Occipital lobe (tissue), 2 donors: ENCODE data around the gene GRM8. TPM values are rescaled to one million over a fixed set of nuclear protein-coding genes. Genes with fewer than 3 reads are reported as not detected.

Source experiments
- DNase-seq: peaks from one replicate; lab custom pipeline; 2025; lab: John Stamatoyannopoulos, UW
- total RNA-seq: library from RNA; depleted of rRNA; stranded (reverse); fragments of >200 nt; gene quantifications from one replicate; pipeline ENCODE4 v1.2.3, GENCODE V29; 2014

The GRM8 gene
- total RNA-seq, 1 donor from 2014 or later: 3.7 TPM

DNA sequence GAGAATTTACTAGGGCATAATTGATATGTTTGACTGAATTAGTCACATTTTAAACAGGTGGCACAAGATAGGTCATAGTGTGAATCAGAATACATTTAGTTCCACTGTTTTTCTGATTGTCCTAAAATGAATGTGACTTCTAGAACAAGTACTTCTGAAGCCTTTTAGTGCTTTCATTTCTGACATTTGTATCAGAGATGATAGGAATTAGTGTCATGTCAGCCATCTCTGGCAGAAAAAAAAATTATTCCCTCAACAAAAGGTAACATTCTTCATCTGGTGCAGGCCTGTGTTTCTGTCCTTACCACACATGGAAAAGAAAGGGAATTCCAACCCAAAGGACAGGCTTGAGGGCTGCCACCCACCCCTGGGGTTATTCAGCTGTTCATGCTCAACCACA lies 21.3 kb downstream of the GRM8 start:
- no peak for DNase-seq

DNA sequence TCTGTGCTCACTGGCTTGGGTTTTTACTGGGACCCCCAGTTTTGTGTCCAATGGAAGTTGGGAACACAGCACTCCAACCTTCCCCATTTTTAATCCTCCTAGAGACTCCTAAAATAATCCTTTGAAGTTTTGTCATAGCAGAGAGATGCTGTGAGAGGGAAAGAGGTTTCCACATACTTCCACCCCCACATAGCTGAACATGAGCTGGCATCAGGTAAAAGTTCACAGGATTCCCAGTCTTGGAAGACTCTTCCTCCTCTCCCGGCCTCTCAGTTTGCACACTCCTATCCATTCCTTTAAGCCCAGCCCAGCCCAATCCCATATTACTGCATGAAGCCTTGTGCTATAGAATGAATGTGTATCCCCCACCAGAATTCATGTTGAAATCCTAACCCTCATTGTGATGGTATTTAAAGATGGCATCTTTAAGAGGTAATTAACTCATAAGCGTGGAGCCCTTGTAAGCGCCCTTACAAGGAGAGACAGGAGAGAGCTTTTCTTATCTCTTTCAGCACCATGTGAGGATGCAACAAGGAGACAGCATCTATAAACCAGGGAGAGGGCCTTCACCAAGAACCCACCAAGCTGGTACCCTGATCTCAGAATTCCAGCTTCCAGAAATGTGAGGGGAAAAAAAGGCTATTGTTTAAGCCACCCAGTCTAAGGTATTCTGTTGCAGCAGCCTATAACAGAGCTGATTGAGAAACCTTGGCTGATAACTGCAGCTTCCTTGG lies 22.4 kb downstream of the GRM8 start:
- DNase-seq: no peak

DNA sequence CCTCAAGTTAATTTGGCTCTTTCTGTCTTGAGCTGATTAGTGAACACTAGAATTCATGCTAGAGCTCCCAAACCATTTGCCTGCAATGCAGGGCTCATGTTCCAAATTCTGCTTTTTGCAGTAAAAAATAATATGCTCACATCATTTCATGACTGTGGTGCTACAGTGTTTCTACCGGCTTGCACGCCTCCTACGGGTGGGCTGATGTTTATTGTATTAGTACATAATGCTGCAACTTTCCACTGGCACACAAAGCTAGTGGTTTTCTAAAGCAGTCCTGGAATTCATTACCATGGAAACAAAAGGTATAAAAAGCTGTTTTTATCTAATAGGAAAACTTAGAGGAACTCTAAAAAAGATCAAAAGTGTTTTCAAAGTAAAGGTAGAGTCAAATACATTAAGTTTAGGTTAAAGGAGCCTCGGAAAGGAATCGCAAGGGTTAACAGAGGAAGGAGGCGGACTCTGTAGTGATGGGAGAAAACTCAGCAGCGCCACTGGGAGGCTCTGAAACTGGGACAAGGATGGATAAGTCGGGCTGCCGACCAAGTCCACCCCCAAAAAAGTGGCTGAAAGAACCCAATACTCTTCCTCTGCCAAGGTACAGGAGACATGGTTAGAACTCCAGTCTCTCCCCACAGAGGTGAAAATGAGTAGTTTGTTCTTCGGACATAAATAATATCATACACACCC lies 25.9 kb downstream of the GRM8 start:
- no peak for DNase-seq

DNA sequence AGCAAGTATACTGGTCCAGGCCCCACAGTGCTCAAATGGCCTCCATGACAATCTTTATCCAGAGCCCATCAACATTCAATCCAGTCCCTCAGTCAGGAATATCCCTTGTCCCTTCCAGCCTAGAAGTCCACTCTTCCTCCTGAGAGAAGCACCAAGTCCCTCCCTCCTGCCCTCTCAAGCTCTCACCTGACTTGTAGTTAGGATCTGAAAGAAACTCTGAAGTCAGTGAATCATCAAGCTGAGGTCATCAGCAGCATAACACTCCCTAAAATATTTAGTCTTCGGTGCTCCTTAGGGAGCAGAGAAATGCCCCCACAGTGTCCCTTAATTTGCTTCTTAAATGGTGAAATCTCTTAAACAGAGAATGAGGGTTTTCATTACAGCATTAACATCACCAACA lies 31.0 kb downstream of the GRM8 start:
- DNase-seq: no peak

DNA sequence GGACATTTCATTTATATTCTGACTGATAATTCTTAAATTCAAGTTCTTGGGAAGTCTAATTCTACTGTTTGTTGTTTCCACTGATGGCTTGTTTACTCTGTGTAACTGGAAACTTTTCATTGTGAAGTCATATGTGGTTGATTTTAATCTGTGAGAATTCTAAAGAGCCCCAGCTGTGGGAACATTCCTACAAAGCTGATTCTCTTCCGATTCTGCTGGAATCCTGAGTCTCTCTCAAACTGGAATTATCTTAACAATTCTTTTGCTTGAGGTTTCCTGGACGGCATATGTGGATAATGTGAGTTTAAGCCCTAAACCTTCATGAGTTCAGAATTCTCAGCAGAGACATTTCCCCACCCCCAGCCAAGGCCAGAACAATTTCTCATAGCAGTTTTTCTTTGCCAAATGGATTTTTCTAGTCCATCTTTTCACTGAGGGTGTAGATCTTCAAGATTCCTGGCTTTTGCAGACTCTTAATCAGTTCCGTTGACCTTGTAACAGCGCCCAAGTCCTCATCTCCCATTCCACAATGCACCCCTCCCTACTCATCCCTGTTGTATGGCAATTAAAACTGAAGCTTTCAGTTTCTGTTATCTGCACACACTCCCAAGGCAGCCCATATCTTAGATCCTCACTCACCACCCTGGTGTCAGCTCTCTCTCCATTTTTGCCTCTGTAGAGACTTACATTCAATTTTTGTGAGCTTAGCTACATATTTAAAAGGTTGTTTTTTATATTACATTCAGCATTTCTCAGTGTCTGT lies 37.6 kb downstream of the GRM8 start:
- no peak for DNase-seq

DNA sequence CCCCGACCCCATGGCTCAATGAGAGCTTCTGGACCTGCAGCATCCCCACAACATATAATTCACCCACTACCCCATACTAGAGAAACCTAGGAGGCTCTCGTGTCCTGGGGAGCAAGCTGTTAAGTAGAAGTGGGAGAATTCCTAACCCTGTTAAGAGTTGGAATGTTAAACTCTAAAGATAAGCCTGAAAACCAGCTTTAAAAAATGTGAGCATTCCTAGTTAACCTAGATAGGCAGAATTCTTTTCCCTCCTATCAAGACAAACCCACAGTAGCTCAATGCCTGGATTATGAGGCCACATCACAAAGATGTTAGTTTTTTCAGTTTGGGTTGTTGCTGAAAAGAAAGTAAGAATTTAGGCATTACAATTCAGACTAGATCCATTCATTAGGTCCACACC lies 42.9 kb downstream of the GRM8 start:
- DNase-seq: no peak

DNA sequence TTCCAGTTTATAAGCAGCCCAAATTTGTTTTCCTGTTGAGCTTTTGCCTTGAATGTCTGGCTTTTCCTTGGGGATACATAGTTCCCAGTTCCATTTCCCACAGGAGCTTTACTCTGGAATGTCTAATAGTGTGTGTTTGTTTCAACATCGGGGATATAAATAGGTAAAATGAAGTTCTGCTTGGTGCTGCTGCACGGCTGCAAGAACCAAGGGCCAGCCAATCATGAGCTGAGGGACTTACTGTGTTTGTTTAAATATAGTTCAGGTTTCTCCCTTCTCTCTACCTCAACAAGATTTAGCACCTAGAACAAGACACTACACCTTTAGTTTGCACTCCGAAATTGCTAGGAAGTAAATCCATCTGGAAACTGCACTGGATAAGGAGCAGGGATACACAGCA lies 43.9 kb downstream of the GRM8 start:
- DNase-seq: no peak

DNA sequence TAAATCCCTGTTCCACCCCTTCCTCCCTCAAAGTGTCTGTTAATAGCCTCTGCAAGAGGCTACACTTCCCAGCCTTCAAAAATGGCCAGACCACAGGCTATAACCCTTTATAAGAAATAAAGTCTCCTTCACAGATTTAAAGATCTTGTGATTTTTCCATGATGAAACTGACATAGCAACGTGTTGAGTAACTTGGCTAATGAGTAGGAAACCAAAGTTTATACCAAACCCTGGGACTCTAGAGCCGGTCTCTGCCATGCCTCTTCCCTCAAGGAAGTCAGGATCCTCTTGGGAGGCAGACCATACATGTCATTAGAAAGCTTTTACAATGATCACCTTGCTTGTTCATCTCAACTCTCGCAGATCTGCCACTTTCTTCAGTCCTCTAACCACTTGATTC lies 44.4 kb downstream of the GRM8 start:
- no peak for DNase-seq

DNA sequence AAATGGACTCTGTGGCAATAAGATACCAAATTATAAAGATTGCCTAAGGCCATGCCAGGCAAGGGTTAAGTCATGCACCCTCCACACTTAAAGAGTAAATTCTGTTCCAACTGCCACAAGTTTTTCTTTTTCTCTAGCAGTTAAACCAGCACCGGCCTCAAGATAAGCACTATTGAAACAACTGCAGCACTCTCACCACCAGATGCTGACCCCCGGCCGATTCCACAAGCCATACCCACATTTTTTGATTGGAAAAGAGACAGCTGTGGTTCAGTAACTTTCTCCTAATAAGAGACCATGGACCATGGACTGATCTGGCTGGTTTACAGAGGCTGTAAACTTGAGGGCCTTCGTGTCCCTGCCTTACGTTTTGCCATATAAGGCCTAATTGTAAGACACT lies 44.9 kb downstream of the GRM8 start:
- no peak for DNase-seq

DNA sequence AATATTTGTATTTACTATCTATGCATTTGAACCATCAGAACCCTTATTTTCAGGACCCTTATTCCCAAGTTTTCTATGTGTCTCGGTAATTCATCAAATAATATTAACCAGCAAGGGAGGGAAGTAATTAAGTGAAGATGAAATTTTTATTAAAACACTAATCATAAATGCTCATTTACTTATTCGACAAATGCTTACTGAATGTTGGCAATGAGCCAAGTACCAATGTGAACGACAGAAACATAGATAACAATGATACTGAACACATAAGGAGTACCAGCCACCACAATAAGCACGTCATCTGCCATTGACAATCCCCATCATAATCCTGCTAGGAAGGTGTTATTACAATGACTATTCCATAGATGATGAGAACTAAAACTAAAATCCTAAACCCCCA lies 45.5 kb downstream of the GRM8 start:
- no peak for DNase-seq

DNA sequence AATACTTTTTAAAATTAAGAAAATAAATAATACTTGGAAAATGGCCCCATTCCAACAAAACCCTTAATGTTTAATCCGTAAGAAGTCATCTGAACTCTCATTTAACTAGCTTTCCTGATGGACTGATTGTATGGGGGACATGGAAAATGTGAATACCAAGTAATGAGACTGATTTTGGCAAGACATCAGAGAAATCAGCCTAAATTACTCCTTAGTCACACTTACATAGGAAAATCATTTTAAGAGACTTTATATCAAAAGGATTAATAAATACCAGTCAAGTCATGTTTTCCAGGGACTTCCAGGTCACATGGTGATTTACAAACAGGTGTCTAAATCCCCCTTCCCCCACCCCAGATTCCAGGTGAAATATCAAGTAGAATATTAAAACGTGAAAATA lies 58.2 kb downstream of the GRM8 start:
- no peak for DNase-seq

DNA sequence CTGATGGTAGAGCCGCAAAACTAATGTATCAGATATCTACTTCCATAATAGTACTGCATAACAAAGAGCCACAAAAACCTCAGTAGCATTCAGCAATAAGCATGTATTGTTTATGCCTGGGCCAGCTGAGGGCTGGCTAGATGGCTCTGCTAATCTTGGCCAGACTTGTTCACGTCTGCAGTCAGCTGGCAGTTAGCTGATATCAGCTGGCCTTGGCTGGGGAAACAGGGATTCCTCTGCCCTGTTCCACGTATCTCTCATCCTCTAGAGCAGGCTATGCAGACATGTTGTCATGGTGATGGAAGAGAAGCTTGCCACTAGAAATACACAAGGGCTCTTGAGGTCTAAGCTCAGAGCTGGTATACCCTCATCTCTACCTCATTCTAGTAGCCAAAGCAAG lies 62.9 kb downstream of the GRM8 start:
- no peak for DNase-seq

DNA sequence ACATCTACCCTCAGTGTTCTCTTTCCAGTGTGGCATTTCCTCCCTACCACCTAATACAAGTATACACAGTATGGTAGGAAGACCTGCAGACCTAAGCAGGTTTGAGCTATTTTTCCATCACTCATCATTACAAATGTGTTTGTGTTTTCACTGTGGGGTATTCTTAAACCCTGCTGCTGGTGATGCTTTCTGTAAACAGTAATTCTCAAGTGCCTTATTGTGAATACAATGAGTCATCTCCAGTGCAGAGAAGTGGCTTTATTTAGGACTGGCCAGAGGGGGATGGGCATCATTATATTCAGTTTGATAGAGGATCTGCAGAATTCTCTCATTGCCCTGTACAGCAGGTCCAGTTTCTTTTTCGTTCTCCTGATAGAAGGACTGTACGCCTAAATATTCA lies 63.7 kb downstream of the GRM8 start:
- DNase-seq: no peak

DNA sequence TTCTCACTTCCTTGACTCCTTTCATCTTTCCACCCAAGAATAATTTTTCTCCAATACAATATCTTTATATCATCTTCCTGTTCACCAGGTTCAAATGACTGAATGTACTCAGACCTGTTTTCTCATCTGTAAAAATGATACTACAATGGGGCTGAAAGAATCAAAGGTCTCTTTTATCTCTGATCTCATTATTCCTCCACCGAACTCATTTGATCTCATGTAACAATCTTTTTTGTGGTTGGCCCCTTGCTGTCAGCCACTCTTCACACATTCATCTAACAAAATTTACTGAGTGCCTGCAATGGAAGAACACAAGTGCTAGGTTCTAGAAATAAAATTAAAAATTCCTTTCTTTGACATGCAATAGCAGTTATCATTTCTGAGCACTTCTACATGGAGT lies 65.0 kb downstream of the GRM8 start:
- DNase-seq: no peak

DNA sequence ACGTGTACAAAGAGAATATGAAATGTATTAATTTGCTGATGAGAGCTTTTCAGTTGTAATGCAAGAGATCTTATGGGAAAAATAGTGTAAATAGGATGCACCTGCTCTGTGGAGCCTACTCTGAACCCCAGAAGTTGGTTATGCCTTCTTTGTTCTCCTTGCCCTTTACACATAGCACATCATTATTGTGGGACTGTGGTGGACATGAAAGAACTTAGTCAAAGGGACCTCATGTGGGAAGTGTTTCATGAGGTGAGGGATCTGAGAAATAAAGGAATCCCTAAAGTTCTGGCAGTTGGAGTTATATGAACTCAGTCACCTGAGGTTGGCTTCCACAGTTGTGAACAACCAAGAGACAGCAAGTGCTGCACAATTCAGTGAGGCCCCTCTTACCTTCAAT lies 66.1 kb downstream of the GRM8 start:
- DNase-seq: no peak

DNA sequence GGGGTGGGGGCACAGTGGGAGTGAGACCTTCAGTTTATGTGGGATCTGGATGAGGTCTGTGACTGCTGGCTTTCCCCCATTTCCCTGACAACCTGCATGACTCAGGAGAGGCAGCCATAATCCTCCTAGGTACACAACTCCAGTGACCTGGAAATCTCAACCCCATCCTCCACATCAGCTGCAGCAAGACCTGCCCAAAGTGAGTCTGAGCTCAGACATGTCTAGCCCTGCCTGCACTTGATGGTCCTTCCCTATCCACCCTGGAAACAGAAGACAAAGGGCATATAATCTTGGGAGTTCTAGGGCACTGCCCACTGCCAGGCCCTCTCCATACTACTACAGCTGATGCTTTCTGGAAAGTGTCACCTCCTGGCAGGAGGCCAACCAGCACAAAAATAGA lies 75.6 kb downstream of the GRM8 start:
- no peak for DNase-seq

DNA sequence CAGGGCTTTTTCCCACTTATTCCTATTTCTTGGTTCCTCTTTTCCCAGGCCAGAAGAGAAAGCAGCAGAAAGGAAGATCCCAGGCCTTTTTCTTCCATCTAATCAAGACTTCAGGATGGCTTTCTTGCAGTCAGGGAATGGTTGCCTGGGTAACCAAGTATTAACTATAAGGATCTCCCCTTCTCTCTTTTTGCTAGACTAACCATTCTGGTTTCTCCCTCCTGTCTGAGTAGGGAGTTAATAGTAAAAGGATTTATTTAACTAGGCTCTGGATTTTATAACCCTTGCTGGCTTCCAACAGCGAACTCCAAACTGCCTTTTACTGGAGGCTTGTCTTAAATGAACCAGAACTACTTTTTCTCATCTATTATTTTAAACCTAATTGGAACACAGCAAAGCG lies 90.4 kb downstream of the GRM8 start:
- DNase-seq: no peak

DNA sequence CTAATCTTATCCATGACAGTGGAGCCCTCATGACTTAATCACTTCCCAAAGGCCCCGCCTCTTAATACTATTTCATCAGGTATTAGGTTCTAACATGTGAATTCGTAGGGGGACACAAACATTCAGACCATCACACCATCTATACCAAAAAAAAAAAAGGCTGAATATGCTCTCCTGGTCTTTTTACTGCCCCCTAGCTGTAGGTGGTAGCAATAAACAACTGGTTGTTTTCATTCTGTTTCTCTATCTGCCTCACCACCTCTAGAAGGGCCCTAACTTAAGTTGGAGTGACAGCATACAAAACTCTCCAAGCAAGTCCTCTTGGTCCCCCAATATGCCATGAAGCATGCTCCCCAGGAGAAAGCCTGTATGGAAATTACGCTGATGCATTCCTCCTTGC lies 94.1 kb downstream of the GRM8 start:
- DNase-seq: no peak

DNA sequence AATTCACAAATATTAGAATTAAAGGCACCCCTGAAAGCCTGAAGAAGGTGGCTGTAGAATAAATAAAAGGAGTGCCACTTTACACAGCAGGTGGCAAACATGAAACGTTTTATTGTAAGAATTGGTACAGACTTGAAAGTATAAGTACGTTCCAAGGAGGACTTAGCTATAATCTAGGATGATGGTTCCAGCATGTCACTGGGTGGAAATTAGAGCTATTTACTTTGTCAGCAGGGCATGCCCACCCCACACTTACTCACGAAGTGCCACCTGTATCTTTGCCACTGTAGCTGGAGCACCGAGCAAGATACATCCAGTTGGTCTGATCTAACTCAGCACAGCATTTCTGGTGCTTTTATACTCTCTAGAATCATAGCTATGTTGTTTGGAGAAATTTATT lies 97.8 kb downstream of the GRM8 start:
- no peak for DNase-seq

DNA sequence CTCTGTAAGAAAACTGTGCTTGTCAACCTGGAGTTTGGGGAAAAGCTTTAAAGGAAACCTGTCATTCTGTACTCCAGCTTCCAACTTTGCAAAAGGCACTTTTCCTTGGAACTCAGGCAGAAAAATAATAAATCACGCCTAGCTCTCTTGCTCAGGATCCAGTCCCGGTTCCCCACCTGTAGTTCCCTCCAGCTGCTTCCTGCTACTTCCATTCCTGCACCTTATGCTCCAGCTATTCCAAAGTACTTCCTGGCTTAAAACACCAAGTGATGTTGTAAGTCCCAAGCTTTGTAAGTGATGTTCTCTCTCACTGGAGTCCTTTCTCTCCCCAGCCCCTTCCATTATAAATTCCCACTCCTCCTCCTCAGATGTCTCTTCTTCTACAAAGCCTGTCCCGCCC lies 98.6 kb downstream of the GRM8 start:
- no peak for DNase-seq

DNA sequence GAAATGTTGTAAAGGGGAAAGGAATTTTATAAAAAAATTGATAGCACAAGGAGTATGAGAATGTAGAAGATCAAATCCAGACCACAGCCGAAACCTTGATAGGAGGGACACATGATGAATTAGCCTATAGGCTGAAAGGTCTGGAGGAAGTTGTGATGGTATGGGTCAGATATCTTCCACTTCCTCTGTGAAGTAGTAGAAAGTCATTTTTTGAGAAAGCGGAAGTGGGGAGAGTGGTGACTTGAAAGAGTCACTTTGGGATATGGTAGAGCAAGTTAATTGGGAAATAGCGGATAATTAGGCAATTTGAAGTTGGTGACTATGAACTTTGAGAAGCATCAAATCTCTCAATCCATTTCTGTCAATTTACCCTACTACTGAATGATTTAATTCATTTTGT lies 99.4 kb downstream of the GRM8 start:
- no peak for DNase-seq

DNA sequence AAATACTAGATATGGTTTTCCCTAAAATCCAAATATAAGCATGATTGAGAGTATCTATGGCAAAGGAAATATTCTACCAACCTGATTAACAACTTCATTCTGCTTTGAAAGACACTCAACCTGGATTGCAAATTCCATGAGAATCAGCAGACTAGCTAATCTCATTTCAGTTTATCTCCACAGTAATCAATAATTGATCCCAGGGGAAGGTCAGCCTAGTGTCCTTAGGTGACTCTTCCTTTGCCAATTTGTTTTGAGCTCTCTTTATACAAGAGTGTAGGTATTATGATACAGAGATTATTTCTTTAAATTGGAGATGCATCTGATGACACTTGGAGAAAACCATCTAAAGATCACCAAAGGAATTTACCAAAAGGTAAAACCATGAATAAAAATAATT lies 100.3 kb downstream of the GRM8 start:
- no peak for DNase-seq

DNA sequence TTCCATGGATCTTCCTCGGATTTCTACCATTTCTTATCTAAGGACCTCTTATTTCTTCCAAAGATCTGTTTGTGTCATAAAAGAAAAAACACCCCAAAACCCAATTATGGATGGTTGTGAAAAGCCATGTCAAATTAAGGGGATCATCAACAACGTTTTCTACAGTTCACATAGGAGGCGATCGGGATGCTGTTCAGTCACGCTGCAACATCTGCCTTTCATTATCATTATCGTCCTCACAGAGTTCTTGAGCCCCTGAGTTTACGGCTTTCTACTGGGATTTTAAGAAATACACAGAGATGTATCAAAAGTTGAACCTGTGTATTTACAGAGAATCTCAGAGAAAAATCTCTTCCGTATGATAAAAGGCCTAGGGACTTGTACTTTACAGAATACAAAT lies 101.4 kb downstream of the GRM8 start:
- DNase-seq: no peak
